NCI-H1930 (cell line): ENCODE measurements around the gene ERC2.
A peak's percentile ranks its signal among the peaks of the same experiment; 100 is the strongest.

ENCODE experiments used
- DNase-seq, 2 experiments: peaks; one replicate each; lab custom pipeline; 2025; lab: John Stamatoyannopoulos, UW

Gene ERC2

GRCh38 chr3:55716044-55716443 is 752.2 kb downstream of the ERC2 start:
- no peak for DNase-seq

- no peak for DNase-seq
Observed at GRCh38 chr3:55714057-55714456, 754.2 kb downstream of the ERC2 start.

DNA sequence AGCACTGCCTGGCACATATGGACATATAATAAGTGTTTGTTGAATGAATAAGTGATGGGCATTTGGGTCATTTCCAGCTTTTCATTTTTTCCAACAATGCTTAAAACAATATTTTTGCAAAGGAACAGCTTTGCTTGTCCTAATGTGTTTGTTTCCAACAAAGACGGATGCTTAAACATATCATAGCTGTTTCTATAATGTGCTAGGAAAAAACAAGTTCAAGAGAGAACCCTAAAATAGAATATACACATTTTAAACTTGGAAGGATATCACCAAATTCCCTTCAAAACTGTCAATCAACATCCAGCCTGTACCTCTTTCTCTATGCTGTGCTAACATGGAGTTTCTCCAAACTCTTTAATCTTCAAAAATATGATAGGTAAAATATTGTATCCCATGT is 756.6 kb downstream of the ERC2 start:
- DNase-seq = no peak

- DNase-seq = no peak
Observed at GRCh38 chr3:55709411-55710012, 758.8 kb downstream of the ERC2 start.

GRCh38 chr3:55708921-55709320 is 759.3 kb downstream of the ERC2 start:
- DNase-seq = no peak

- DNase-seq = no peak
Observed at GRCh38 chr3:55708242-55708641, 760.0 kb downstream of the ERC2 start.

- no peak for DNase-seq
Observed at GRCh38 chr3:55704521-55704920, 763.7 kb downstream of the ERC2 start.

DNA sequence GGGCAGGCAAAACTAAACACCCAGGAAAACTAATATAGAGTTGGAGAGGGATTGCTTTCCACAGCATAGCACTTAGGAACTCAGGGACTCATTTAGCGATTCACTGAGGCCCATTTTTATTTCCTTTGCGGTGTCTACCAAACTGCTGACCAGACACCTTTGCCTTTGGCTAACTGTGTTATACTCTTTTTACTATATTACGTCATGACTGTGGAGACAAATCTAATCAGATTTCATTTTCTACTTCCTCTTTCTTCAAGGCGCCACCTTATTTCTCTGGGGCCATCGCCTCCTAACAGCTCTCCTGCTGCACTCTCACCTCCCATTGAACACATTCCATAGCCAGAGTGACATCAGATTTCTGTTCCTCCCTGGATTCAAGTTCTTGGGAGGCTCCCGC is 765.4 kb downstream of the ERC2 start:
- no peak for DNase-seq

DNA sequence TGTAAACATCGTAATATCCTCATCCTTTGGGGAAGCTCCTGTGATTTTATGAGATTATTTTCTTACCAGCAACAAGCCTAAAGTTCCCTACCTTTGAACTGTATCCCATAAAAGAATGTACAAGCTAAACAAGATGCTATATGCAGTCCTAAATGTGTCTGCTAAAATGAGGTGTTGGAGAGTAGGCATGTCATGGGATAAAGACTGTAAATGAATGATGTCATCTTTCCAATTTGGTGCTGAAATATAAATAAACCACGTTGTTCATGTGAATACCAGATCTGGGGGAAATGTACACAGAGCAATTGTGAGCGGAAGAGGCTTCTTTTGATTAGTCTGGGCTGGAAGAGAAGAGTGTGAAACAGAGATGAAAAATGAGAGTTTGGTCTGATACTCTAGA is 766.3 kb downstream of the ERC2 start:
- peak; percentile 6 to 44 for DNase-seq

DNA sequence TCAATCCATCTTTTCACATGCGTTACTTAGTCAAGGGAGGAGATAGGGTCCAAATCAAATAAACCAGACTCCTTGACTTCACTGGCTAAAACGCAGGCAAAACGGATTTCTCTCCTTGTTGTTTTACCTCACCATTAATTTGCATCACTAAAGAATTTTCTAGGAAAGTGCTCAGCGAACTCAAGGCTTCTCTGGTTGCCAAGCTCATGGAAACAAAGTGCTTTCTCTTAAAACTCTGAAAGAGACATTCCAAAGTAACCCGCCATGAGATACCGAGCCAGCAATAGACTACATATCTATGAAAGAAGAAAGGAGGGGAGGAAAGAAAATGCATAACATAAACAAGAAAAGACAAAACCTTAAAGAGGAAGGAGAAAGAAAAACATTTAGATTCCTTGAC is 769.4 kb downstream of the ERC2 start:
- no peak for DNase-seq

- DNase-seq = no peak
Observed at GRCh38 chr3:55697177-55697865, 770.9 kb downstream of the ERC2 start.

GRCh38 chr3:55692957-55693558 is 775.2 kb downstream of the ERC2 start:
- no peak for DNase-seq

DNA sequence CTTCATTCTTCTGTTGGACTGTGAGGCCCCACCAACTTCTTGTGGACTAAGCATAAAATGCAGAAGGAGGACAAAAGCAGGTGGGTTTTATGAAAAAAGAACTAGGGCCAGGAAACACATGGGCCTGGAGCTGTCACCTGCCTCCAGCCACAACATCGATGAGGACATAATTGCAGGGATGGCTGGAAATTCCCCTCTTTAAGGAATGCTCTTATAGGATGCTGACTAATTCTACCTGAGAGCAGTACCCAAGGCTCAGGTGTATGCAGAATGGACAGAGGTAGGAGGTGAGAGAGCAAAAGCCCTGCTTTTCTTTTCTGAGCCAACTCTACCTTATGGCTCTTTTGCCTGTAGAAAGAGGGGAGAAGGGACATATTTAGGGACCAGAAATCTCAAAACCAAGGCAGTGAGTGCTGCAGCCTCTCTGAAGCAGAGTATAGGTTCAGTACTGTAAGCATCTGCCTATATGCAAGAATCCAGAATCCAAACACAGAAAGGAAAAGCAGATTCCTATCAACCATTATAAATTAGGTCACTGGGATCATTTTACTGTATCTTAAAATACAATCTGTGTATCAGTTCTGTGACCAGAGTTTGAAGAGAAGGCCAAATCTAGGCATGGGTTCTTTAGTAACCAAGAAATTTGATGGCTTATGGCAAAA is 775.8 kb downstream of the ERC2 start:
- no peak for DNase-seq

DNA sequence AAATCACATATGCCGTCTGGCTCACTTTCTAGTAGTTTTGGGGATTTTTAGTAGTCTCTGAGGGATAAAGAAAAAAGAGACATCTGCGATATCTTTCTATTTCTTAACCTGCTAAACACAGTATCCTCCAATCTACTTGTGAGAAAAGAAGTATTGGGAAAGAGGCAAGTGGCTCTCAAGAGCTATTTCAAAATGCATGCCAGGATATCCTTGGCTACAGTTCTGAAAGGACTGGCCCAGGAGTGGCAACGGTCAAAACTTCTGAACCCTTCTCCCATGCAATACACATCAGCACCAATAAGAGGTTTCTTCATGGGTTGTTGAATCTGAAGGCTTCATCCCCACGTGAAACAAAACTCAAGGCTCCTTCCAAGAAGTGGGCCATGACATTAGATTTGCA is 777.1 kb downstream of the ERC2 start:
- no peak for DNase-seq

GRCh38 chr3:55690726-55691125 is 777.5 kb downstream of the ERC2 start:
- no peak for DNase-seq

- no peak for DNase-seq
Observed at GRCh38 chr3:55690177-55690576, 778.1 kb downstream of the ERC2 start.

- DNase-seq = no peak
Observed at GRCh38 chr3:55688154-55688553, 780.1 kb downstream of the ERC2 start.

DNA sequence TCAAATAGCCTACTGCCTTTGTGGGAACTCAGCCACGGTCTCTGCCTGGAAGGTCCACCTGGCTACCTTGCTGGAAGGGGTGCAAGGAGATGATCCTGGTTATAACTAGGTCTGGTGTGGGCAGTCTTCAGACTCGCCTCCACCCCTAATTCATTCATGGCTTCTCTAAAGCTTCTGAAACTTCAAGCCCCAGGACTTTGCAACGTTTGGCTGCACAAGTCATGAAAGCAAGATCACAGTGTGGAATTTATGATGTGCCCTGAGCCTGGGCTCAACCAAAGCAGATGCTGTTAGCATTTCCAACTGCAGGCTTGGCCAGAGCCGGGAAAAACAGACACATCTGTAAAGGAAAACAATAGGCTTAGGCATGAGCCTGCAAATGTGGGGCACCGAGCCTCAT is 780.7 kb downstream of the ERC2 start:
- no peak for DNase-seq

GRCh38 chr3:55686426-55687254 is 781.6 kb downstream of the ERC2 start:
- no peak for DNase-seq

GRCh38 chr3:55683666-55684270 is 784.5 kb downstream of the ERC2 start:
- no peak for DNase-seq

DNA sequence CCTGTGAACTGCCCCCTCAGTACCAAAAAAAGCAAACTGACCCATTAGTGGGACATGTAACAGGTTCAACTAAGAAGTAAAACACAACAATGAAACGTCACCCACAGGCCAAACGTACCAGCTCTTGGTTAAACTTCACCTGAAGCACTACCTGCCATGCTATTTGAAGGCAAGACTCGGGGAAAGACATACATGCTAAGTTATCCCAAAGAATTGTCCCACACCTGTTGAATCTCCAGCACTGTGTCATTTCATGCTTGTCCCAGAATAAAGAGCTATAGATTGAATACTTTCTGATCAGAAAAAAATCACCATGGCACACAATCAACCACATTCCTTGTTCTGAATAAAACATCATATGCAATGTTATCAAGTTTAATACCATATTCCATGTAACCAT is 785.8 kb downstream of the ERC2 start:
- DNase-seq = no peak
